C4-2B (cell line): ENCODE data around the gene TEAD3.

ENCODE experiments used
- H3K27ac ChIP-seq: fragments of 450-650 bp; 2 replicates; pipeline ENCODE4 v1.5.1; 2017
- ZFX ChIP-seq: fragments of 450-650 bp; IDR thresholded peaks from 2 replicates; pipeline ENCODE4 v1.6.1; 2017
- TF ChIP-seq, protein P1 (sequence below): fragments of 450-650 bp; conservative IDR thresholded peaks from 2 replicates; pipeline ENCODE4 v1.5.1; 2017; ENCODE audit warnings: mild to moderate bottlenecking

Gene TEAD3

DNA sequence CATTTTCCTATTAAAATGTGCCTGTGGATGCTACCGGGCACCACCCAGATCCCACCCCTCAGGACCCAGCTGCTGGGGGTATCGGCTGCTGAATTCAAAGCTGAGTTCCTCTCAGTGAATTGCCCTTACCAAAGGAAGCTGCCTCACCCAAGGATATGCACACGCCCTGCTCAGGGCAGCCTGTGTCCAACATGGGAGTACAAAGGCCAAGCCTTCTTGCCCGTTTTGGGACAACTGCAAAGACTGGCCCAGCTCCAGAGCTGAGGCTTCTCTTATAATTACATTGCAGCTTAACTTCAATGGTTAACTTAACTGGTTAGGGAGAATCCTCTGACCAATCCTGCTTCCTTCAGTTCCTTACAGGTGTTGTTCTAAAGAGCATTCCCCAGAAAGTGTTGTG is 64.6 kb downstream of the TEAD3 start:
- no peak overlapping the region for H3K27ac ChIP-seq
- no peak for TF ChIP-seq ZFX
- TF ChIP-seq, protein P1, sequence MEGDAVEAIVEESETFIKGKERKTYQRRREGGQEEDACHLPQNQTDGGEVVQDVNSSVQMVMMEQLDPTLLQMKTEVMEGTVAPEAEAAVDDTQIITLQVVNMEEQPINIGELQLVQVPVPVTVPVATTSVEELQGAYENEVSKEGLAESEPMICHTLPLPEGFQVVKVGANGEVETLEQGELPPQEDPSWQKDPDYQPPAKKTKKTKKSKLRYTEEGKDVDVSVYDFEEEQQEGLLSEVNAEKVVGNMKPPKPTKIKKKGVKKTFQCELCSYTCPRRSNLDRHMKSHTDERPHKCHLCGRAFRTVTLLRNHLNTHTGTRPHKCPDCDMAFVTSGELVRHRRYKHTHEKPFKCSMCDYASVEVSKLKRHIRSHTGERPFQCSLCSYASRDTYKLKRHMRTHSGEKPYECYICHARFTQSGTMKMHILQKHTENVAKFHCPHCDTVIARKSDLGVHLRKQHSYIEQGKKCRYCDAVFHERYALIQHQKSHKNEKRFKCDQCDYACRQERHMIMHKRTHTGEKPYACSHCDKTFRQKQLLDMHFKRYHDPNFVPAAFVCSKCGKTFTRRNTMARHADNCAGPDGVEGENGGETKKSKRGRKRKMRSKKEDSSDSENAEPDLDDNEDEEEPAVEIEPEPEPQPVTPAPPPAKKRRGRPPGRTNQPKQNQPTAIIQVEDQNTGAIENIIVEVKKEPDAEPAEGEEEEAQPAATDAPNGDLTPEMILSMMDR: no peak

DNA sequence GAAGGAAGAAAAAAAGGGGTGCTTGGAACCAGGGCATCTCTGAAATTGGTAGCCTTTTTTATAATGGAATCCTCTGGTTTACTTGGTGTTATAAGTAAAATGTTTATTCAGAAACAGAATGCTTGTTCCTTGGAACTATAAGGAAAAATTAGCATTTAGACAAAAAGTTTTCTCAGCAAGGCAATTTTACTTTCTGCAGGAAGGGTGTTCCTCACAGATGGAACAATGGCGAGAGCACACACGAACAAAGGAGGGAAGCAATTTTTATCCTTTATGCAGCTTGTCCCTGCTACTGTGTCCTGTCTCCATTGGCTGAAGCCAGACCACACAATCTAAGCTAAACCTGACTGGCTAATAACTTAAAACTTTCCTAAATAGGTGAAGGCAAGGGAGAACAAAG is 67.4 kb downstream of the TEAD3 start:
- no peak overlapping the region for H3K27ac ChIP-seq
- no peak for TF ChIP-seq ZFX
- TF ChIP-seq, protein P1: no peak

DNA sequence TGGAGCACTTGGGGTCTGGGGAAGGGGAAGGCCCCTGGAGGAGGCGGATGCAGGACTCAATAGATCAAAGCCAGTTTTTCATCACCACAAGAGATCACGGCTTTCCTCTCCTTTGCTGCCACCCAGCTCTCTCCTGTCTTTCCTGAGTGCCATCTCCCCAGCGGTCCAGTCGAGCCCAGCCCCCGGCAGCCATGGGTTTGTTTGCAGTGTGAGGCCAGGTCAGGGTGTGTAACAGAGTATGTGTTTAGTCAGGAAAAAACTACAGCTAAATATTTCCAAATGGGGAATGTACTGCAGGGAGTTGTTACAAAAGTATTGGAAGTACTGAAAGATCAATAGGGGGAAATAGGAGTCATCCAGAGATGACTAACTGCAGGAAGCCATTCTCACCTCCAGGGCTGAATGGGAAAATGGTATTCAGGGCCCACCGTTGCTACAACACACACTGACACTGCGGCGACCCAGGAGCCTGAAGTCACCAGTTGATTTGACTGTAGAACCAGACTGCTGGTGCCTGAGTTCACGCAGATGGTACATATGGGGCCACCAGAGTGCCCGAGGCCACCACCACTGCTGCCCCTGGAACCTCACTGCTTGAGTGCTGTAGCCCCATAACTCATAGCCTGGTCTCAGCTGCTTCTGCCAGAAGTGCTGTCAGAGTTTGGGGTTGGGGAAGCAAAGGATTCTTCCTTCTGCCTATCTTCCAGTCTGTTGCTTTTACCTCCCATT is 68.3 kb downstream of the TEAD3 start:
- no peak for TF ChIP-seq ZFX
- TF ChIP-seq, protein P1: no peak
- H3K27ac ChIP-seq: no peak overlapping the region

DNA sequence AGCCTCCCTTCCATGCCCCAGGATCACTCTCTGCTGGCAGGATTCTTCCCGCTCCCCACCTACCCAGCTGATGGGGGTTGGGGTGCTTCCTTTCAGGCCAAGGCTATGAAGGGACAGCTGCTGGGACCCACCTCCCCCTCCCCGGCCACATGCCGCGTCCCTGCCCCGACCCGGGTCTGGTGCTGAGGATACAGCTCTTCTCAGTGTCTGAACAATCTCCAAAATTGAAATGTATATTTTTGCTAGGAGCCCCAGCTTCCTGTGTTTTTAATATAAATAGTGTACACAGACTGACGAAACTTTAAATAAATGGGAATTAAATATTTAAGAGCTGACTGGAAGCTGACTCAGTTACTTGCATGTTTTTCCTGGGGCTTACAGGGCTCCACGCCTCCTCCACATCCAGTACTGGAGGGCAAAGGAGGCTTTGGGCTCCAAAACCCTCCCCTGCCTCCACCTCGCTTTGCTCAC is 69.0 kb downstream of the TEAD3 start:
- TF ChIP-seq, protein P1: no peak
- TF ChIP-seq ZFX: no peak
- H3K27ac ChIP-seq: no peak overlapping the region

DNA sequence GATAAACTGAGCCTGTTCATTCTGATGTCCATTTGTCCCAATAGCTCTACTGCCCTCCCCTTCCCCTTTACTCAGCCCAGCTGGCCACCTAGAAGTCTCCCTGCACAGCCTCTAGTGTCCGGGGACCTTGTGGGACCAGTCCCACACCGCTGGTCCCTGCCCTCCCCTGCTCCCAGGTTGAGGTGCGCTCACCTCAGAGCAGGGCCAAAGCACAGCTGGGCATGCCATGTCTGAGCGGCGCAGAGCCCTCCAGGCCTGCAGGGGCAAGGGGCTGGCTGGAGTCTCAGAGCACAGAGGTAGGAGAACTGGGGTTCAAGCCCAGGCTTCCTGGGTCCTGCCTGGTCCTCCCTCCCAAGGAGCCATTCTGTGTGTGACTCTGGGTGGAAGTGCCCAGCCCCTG is 69.4 kb downstream of the TEAD3 start:
- H3K27ac ChIP-seq: no peak overlapping the region

DNA sequence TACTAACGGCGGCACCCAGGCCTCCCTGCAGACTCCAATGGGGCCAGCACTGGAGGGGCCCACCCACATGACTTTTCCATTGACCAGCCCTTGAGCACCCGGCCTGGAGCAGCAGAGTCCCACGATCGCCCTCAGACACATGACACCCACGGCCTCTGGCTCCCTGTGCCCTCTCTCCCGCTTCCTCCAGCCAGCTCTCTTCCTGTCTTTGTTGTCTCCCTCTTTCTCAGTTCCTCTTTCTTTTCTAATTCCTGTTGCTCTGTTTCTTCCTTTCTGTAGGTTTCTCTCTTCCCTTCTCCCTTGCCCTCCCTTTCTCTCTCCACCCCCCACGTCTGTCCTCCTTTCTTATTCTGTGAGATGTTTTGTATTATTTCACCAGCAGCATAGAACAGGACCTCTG is 70.8 kb downstream of the TEAD3 start:
- TF ChIP-seq, protein P1: no peak
- no peak for TF ChIP-seq ZFX
- H3K27ac ChIP-seq: no peak overlapping the region

More for the DNA sequence above, 69.4 kb downstream of the TEAD3 start:
- no peak for TF ChIP-seq ZFX
- TF ChIP-seq, protein P1: no peak

DNA sequence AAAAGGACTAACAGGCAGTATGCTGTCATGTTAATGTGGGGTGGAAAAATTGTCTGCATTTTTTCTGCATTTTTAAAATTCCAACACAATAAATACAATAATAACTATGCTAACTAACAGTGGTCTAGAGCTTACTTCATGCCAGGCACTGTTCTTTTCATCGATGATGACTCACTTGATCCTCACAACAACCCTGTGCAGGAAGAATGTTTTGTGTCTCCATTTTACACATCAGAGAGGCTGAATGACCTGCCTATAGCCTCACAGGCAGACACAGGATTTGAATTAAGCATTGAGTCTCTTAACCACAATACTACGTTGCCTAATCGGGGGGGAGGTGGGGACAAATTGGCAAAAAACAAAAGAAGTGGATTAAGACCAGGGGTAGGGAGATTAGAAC is 71.6 kb downstream of the TEAD3 start:
- H3K27ac ChIP-seq: no peak overlapping the region
- no peak for TF ChIP-seq ZFX
- TF ChIP-seq, protein P1: no peak
